Mesenteric fat pad (tissue), 1 donor: ENCODE measurements around the gene RALGAPA1. TPM values are rescaled to one million over a fixed set of nuclear protein-coding genes. Genes with fewer than 3 reads are reported as not detected.

ENCODE experiments used
- DNase-seq: peaks from one replicate; pipeline ENCODE4 v3.0.0-alpha.2; 2020; ENCODE audit warnings: low spot score
- total RNA-seq: library from RNA; stranded (reverse); fragmentation: NEBNext Ultra II Directional; extraction: Animal tissue kit (Norgen Biotek cat#: 25700); gene quantifications from one replicate; pipeline ENCODE4 v1.2.1, GENCODE V29; 2021
- donor health status: DM: yes; HTN: yes; CAD: no.

RALGAPA1 gene
- total RNA-seq, 1 donor from 2014 or later: 50.7 TPM

DNA sequence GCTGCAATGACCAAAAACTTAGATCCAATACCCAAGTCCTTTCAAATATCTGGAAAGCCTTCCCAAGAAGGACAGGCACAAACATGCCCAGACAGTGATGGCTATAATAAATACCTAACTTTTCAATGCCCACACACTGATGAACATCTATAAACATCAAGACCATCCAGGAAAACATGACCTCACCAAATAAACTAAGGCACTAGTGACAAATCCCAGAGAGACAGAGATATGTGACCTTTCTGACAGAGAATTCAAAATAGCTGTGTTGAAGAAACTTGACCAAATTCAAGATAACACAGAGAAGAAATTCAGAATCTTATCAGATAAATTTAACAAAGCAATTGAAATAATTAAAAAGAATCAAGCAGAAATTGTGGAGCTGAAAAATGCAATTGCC is 313.8 kb downstream of the RALGAPA1 start:
- DNase-seq: no peak

DNA sequence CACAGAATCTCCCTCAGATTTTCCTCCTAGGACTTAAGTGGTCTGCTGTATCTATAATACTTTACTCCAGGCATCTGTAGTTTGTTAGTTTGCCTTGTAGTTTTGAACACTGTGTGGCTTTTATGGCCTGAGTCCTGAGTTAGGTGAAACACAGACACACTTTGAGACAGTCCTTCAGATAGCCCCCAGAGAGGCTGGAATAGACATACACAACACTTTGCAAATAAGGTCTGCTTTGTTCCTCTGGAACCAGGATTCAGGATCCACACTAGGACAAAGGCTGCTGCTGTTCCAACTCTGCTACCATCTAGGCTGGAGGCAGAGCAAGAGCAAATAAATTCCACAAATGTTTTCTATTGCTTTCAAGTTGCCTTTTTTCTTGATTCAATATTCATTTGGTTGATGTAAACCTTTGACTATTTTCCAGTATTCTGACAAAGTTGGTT is 316.5 kb downstream of the RALGAPA1 start:
- no peak for DNase-seq

Other genes with a start within 250 kb of the RALGAPA1 start
- 6.9 TPM for gene BRMS1L, start 17.0 kb upstream of the RALGAPA1 start, total RNA-seq